Testis (tissue), 3 donors: ENCODE results near the gene CBX7. TPM values are rescaled to one million over a fixed set of nuclear protein-coding genes. Genes with fewer than 3 reads are reported as not detected.

ENCODE experiments used
- DNase-seq: peaks from one replicate; pipeline ENCODE4 v3.0.0-alpha.2; 2019
- H3K27ac ChIP-seq, 2 donors: fragments of 200-600 bp; sonication (generic); one replicate each; pipeline ENCODE4 v1.5.1; 2019
- H3K27me3 ChIP-seq: fragments of 200-600 bp; sonication (generic); one replicate; pipeline ENCODE4 v1.5.1; 2019
- H3K36me3 ChIP-seq: fragments of 200-600 bp; sonication (generic); one replicate; pipeline ENCODE4 v1.5.1; 2017; ENCODE audit warnings: low read depth; ENCODE audit errors: missing control alignments
- H3K4me1 ChIP-seq: fragments of 200-600 bp; sonication (generic); one replicate; pipeline ENCODE4 v1.5.1; 2019
- H3K4me3 ChIP-seq, 2 donors: fragments of 200-600 bp; sonication (generic); one replicate each; pipeline ENCODE4 v1.5.1; 2017 to 2019
- H3K9me3 ChIP-seq: fragments of 200-600 bp; sonication (generic); one replicate; pipeline ENCODE4 v1.5.1; 2017
- CTCF ChIP-seq, 3 experiments: fragments of 450-650 bp in 2 of 3; fragments of 200-600 bp in 1 of 3; sonication (generic) in 1 of 3; IDR thresholded peaks; one replicate each; pipeline ENCODE4 v1.5.1; 2016 to 2019; ENCODE audit warnings: antibody characterized with exemption in 3 of 3, mild to moderate bottlenecking in 2 of 3, moderate library complexity in 1 of 3
- POLR2A ChIP-seq: fragments of 450-650 bp; IDR thresholded peaks from one replicate; pipeline ENCODE4 v1.6.1; 2017; ENCODE audit warnings: antibody characterized with exemption, mild to moderate bottlenecking, moderate library complexity
- WGBS, 2 donors: methylation state at CpG; one replicate each; pipeline ENCODE4 v1.1.5; 2018; 5-methylcytosine and 5-hydroxymethylcytosine counted together
- intact Hi-C: fragments of 100-400 bp; cut with DNase I; formaldehyde crosslinking; loops from one replicate; pipeline ENCODE4 v1.15.1; 2023; ENCODE audit warnings: low total_unique reads
- polyA plus RNA-seq: library from polyadenylated mRNA; stranded (reverse); fragments of 350-450 nt; fragmentation: Illumina TruSeq; extraction: RNeasy Lipid Tissue Mini Kit (QIAGEN cat#74804); gene quantifications from one replicate; pipeline ENCODE4 v1.2.3, GENCODE V29; 2014; ENCODE audit warnings: low read depth, low replicate concordance; ENCODE audit not compliant: insufficient read depth
- total RNA-seq, 2 donors: library from RNA; depleted of rRNA; stranded (reverse); fragments of >200 nt; gene quantifications; one replicate each; pipeline ENCODE4 v1.2.3, GENCODE V29; 2016

Gene CBX7
- total and polyA plus RNA-seq, 3 donors from 2014 or later = 25.7 to 62.8 (median 51.3) TPM

- no peak for DNase-seq
- Histone ChIP-seq H3K4me3 (no peak overlapping the region), H3K27me3 (no peaks in the 10 kb centered on the region), H3K27ac (no peak overlapping the region), H3K9me3 (no peaks in the 10 kb centered on the region), H3K4me1 (peaks cover 19% of the 10 kb centered on the region), H3K36me3 (no peaks in the 10 kb centered on the region)
- TF ChIP-seq CTCF (IDR thresholded peaks at IDR 0.05) = no peak
- TF ChIP-seq POLR2A = no peak
- intact Hi-C loops = no loop called here
- 72 to 90% methylated on average over 5 to 8 of the region's 8 CpGs for WGBS, 2 donors
Measured at GRCh38 chr22:39181356-39181755, 28.9 kb upstream of the CBX7 start.

- H3K27ac ChIP-seq = no peak overlapping the region
- H3K9me3 ChIP-seq = no peaks in the 10 kb centered on the region
- H3K27me3 ChIP-seq = no peaks in the 10 kb centered on the region
- DNase-seq = no peak
- H3K4me1 ChIP-seq = peaks cover 34% of the 10 kb centered on the region
- WGBS, 2 donors = 69 to 74% methylated on average over 21 of the region's 21 CpGs
- intact Hi-C loops = loop anchor here (10.0 kb wide), 1 partner anchor 345 kb away; the partner anchor contains the start of gene ATF4
- no peak overlapping the region for H3K4me3 ChIP-seq
- TF ChIP-seq POLR2A (no peak), CTCF (IDR thresholded peaks at IDR 0.05) (no peak)
- no peaks in the 10 kb centered on the region for H3K36me3 ChIP-seq
Measured at GRCh38 chr22:39179841-39180335, 27.4 kb upstream of the CBX7 start.

- TF ChIP-seq POLR2A (no peak), CTCF (IDR thresholded peaks at IDR 0.05) (no peak)
- no peaks in the 10 kb centered on the region for H3K27me3 ChIP-seq
- H3K4me3 ChIP-seq = no peak overlapping the region
- DNase-seq = no peak
- 52 to 65% methylated on average over 6 of the region's 6 CpGs for WGBS, 2 donors
- intact Hi-C loops = loop anchor here (10.0 kb wide), 1 partner anchor 345 kb away; the partner anchor contains the start of gene ATF4
- H3K4me1 ChIP-seq = peaks cover 38% of the 10 kb centered on the region
- no peaks in the 10 kb centered on the region for H3K36me3 ChIP-seq
- H3K27ac ChIP-seq = no peak overlapping the region
- H3K9me3 ChIP-seq = no peaks in the 10 kb centered on the region
Measured at GRCh38 chr22:39179401-39179827, 26.9 kb upstream of the CBX7 start.

GRCh38 chr22:39178206-39179111, 26.0 kb upstream of the CBX7 start:
- Histone ChIP-seq H3K27ac (no peak overlapping the region), H3K4me3 (no peak overlapping the region), H3K4me1 (peaks cover 45% of the 10 kb centered on the region), H3K9me3 (no peaks in the 10 kb centered on the region), H3K27me3 (no peaks in the 10 kb centered on the region), H3K36me3 (no peaks in the 10 kb centered on the region)
- intact Hi-C loops = loop anchor here (10.0 kb wide), 1 partner anchor 346 kb away; the partner anchor contains the start of gene ATF4
- TF ChIP-seq CTCF (IDR thresholded peaks at IDR 0.05) (no peak), POLR2A (no peak)
- WGBS, 2 donors = 90% methylated on average over 19 of the region's 19 CpGs
- no peak for DNase-seq
